GM12878 (cell line): Measurements from ENCODE around the gene AKR1A1. TPM values are rescaled to one million over a fixed set of nuclear protein-coding genes. Genes with fewer than 3 reads are reported as not detected.
A peak's percentile ranks its signal among the peaks of the same experiment; 100 is the strongest.

Source experiments
- BCL11A ChIP-seq: IDR thresholded peaks from 2 replicates; pipeline ENCODE4 v1.6.1; 2011; ENCODE audit warnings: low read depth, low read length
- CREB1 ChIP-seq: IDR thresholded peaks from 2 replicates; pipeline ENCODE4 v1.6.1; 2012; ENCODE audit warnings: low read depth, mild to moderate bottlenecking, inconsistent platforms
- EGR1 ChIP-seq, 2 experiments: IDR thresholded peaks; 1 replicate in 1 of 2; 2 replicates in 1 of 2; pipeline ENCODE4 v1.6.1; 2011 to 2012; ENCODE audit warnings: low read depth in 2 of 2, low read length in 2 of 2, borderline replicate concordance in 1 of 2, mild to moderate bottlenecking in 1 of 2, moderate library complexity in 1 of 2
- GATAD2B ChIP-seq: fragments of 450-650 bp; conservative IDR thresholded peaks from 2 replicates; pipeline ENCODE4 v1.6.1; 2017; ENCODE audit warnings: low read depth, mild to moderate bottlenecking, moderate library complexity
- IKZF2 ChIP-seq, 2 experiments: fragments of 450-650 bp; IDR thresholded peaks; 2 replicates each; pipeline ENCODE4 v1.6.1; 2017; ENCODE audit warnings: mild to moderate bottlenecking in 2 of 2, moderate library complexity in 2 of 2
- JUND ChIP-seq: IDR thresholded peaks from 2 replicates; pipeline ENCODE4 v1.6.1; 2012; ENCODE audit warnings: low read depth, mild to moderate bottlenecking, low read length, improper control_type of control experiment, moderate library complexity
- MXI1 ChIP-seq: fragments of 150-350 bp; IDR thresholded peaks from 2 replicates; pipeline ENCODE4 v1.6.1; 2011; ENCODE audit warnings: low read depth, mild to moderate bottlenecking, inconsistent platforms, low read length, improper control_type of control experiment
- MYB ChIP-seq: fragments of 150-350 bp; IDR thresholded peaks from 2 replicates; pipeline ENCODE4 v1.6.1; 2014; ENCODE audit warnings: mild to moderate bottlenecking, low read depth, low read length, borderline replicate concordance
- MYC ChIP-seq: IDR thresholded peaks from 2 replicates; pipeline ENCODE4 v1.6.1; 2011; ENCODE audit warnings: mild to moderate bottlenecking, low read length, moderate library complexity, inconsistent platforms; ENCODE audit not compliant: insufficient read depth, insufficient replicate concordance, insufficient read length, severe bottlenecking
- NR2F1 ChIP-seq: fragments of 450-650 bp; conservative IDR thresholded peaks from 2 replicates; pipeline ENCODE4 v1.6.1; 2017; ENCODE audit warnings: mild to moderate bottlenecking
- NRF1 ChIP-seq: conservative IDR thresholded peaks from 2 replicates; pipeline ENCODE4 v1.6.1; 2011; ENCODE audit warnings: mild to moderate bottlenecking, low read depth, low read length, improper control_type of control experiment
- PAX5 ChIP-seq: IDR thresholded peaks from 2 replicates; pipeline ENCODE4 v1.6.1; 2011; ENCODE audit warnings: low read depth, low read length, borderline replicate concordance
- POLR2A ChIP-seq: IDR thresholded peaks from 2 replicates; pipeline ENCODE4 v1.6.1; 2011; ENCODE audit warnings: low read depth, mild to moderate bottlenecking, low read length
- POLR2AphosphoS2 ChIP-seq: IDR thresholded peaks from 2 replicates; pipeline ENCODE4 v1.6.1; 2011; ENCODE audit warnings: low read depth, mild to moderate bottlenecking, low read length, improper control_type of control experiment, moderate library complexity
- POU2F2 ChIP-seq: IDR thresholded peaks from 3 replicates; pipeline ENCODE4 v1.6.1; 2011; ENCODE audit warnings: low read depth, mild to moderate bottlenecking, low read length, borderline replicate concordance
- RAD21 ChIP-seq: IDR thresholded peaks from 2 replicates; pipeline ENCODE4 v1.6.1; 2011; ENCODE audit warnings: mild to moderate bottlenecking, low read depth, low read length, moderate library complexity; ENCODE audit not compliant: insufficient read depth
- RCOR1 ChIP-seq: conservative IDR thresholded peaks from 2 replicates; pipeline ENCODE4 v1.6.1; 2012; ENCODE audit warnings: low read depth, low read length, improper control_type of control experiment
- SIN3A ChIP-seq: IDR thresholded peaks from 2 replicates; pipeline ENCODE4 v1.6.1; 2012; ENCODE audit warnings: low read depth, low read length, improper control_type of control experiment
- SMC3 ChIP-seq: IDR thresholded peaks from 2 replicates; pipeline ENCODE4 v1.6.1; 2011; ENCODE audit warnings: low read length, improper control_type of control experiment, borderline replicate concordance
- STAT1 ChIP-seq: fragments of 450-650 bp; conservative IDR thresholded peaks from 2 replicates; pipeline ENCODE4 v1.6.1; 2014; ENCODE audit warnings: antibody characterized with exemption, mild to moderate bottlenecking
- TCF12 ChIP-seq: IDR thresholded peaks from 2 replicates; pipeline ENCODE4 v1.6.1; 2011; ENCODE audit warnings: low read depth, mild to moderate bottlenecking, low read length
- YBX1 ChIP-seq: fragments of 450-650 bp; IDR thresholded peaks from 2 replicates; pipeline ENCODE4 v1.6.1; 2016; ENCODE audit warnings: antibody characterized with exemption
- polyA plus RNA-seq, 11 experiments: library from polyadenylated mRNA; depleted of rRNA in 4 of 11; unstranded in 6 of 11; stranded (reverse) in 5 of 11; fragments of >200 nt; fragmentation: Nextera tagmentation in 4 of 11; fragmentation: Illumina TruSeq in 1 of 11; extraction: Ambion mirVana in 4 of 11; extraction: Trizol in 1 of 11; gene quantifications; 1 replicate in 1 of 11; 2 replicates in 10 of 11; pipeline versions ENCODE4 v1.2.1 to v1.2.3, GENCODE V29; 2011 to 2016; ENCODE audit warnings: inconsistent platforms in 2 of 11, missing spikeins in 2 of 11, low read depth in 1 of 11
- total RNA-seq, 4 experiments: library from RNA; depleted of rRNA in 3 of 4; stranded (reverse); fragments of >200 nt in 3 of 4; fragmentation: Illumina TruSeq in 1 of 4; extraction: Trizol in 1 of 4; gene quantifications; 2 replicates each; pipeline versions ENCODE4 v1.2.1 to v1.2.3, GENCODE V29; 2013 to 2021
- TF ChIP-seq, protein P1 (sequence below): IDR thresholded peaks from 2 replicates; pipeline ENCODE4 v1.6.1; 2012; ENCODE audit warnings: low read length, inconsistent platforms
- TF ChIP-seq, protein P2 (sequence below): IDR thresholded peaks from 2 replicates; pipeline ENCODE4 v1.6.1; 2011; ENCODE audit warnings: borderline replicate concordance, low read depth, mild to moderate bottlenecking, moderate library complexity, mixed read lengths, low read length; ENCODE audit not compliant: insufficient read depth; ENCODE audit errors: extremely low read length
- TF ChIP-seq, protein P3 (sequence below): fragments of 450-650 bp; formaldehyde crosslinking; IDR thresholded peaks from 2 replicates; pipeline ENCODE4 v1.5.0; 2022; ENCODE audit warnings: mild to moderate bottlenecking, missing genetic modification characterization

AKR1A1 gene
- total and polyA plus RNA-seq, 10 of the 15 experiments (the other 5 are each of a cell fraction or from before 2014, with no cell fraction given) = 187 to 335 (median 241) TPM

DNA sequence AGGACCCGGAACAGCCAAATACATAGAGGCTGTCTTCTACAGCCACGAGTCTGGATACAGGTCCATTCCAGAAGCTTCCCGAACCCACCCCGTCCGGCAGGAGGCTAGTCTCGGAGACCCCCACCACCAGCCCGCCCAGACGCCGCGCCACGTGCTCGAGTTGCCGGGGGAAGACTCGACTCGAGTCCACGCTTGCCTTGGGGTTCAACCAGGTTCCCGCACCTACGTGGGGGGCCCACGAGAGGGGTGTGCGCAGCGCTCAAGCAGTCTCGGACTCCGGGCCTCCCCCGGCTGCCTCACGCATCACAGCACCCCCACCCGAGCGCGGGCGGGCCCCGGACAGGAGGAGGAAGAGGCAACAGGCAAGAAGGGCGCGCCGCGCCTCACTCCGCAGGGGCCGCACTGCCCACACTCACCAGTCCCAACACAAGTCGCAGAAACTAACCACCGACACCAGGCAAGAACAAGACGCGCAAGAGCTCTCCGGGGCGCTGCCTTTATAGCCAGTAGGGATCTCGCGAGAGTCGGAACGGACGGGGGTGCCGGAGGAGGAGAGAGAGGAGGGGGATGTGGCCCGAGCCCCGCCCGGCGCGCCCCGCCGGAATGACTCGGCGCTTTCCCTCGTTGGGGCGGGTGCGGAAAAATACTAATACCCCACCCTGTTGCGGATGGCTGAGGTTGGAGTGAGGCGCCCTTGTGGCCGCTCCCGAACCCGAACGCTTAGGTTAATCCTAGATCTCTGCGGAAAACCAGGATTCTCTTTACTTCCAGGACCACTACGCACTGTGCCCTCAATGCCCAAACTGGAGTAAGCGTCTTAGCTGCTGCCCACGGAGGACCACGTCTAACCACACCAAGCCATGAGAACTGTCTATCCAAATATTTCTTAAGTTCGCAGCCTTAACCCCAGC is 29.0 kb upstream of the AKR1A1 start, which contains the start of gene PRDX1 (continued):
- TF ChIP-seq MYC = no peak
- TF ChIP-seq EGR1 (IDR thresholded peaks at IDR 0.05; ENCODE audit: borderline replicate concordance in 1 of 2, low read depth in 2 of 2, low read length in 2 of 2) = peak; percentile 49 to 63
- TF ChIP-seq YBX1 = no peak
- TF ChIP-seq SIN3A = peak; percentile 93
- TF ChIP-seq NRF1 = no peak
- TF ChIP-seq MYB = no peak
- 0 out of 2 replicates have a peak, but pooled peaks have one; percentile 13 for TF ChIP-seq RAD21
- TF ChIP-seq TCF12 = peak; percentile 84; the same call in 1 of the 2 replicates
- TF ChIP-seq, protein P1, sequence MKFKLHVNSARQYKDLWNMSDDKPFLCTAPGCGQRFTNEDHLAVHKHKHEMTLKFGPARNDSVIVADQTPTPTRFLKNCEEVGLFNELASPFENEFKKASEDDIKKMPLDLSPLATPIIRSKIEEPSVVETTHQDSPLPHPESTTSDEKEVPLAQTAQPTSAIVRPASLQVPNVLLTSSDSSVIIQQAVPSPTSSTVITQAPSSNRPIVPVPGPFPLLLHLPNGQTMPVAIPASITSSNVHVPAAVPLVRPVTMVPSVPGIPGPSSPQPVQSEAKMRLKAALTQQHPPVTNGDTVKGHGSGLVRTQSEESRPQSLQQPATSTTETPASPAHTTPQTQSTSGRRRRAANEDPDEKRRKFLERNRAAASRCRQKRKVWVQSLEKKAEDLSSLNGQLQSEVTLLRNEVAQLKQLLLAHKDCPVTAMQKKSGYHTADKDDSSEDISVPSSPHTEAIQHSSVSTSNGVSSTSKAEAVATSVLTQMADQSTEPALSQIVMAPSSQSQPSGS = peak; percentile 89
- peak; percentile 67 for TF ChIP-seq CREB1
- TF ChIP-seq POLR2AphosphoS2 = peak; percentile 99
- peak; percentile 61; the same call in 1 of the 2 replicates for TF ChIP-seq GATAD2B
- TF ChIP-seq, protein P2, sequence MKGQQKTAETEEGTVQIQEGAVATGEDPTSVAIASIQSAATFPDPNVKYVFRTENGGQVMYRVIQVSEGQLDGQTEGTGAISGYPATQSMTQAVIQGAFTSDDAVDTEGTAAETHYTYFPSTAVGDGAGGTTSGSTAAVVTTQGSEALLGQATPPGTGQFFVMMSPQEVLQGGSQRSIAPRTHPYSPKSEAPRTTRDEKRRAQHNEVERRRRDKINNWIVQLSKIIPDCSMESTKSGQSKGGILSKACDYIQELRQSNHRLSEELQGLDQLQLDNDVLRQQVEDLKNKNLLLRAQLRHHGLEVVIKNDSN = no peak
- TF ChIP-seq RCOR1 = peak; percentile 100
- TF ChIP-seq, protein P3, sequence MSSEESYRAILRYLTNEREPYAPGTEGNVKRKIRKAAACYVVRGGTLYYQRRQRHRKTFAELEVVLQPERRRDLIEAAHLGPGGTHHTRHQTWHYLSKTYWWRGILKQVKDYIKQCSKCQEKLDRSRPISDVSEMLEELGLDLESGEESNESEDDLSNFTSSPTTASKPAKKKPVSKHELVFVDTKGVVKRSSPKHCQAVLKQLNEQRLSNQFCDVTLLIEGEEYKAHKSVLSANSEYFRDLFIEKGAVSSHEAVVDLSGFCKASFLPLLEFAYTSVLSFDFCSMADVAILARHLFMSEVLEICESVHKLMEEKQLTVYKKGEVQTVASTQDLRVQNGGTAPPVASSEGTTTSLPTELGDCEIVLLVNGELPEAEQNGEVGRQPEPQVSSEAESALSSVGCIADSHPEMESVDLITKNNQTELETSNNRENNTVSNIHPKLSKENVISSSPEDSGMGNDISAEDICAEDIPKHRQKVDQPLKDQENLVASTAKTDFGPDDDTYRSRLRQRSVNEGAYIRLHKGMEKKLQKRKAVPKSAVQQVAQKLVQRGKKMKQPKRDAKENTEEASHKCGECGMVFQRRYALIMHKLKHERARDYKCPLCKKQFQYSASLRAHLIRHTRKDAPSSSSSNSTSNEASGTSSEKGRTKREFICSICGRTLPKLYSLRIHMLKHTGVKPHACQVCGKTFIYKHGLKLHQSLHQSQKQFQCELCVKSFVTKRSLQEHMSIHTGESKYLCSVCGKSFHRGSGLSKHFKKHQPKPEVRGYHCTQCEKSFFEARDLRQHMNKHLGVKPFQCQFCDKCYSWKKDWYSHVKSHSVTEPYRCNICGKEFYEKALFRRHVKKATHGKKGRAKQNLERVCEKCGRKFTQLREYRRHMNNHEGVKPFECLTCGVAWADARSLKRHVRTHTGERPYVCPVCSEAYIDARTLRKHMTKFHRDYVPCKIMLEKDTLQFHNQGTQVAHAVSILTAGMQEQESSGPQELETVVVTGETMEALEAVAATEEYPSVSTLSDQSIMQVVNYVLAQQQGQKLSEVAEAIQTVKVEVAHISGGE (CRISPR knock-in tag) = peak; percentile 22; the same call in 1 of the 2 replicates
- TF ChIP-seq PAX5 = peak; percentile 60; the same call in 1 of the 2 replicates
- peak; percentile 98 for TF ChIP-seq POU2F2
- 0 out of 2 replicates have a peak, but pooled peaks have one; percentile 3 for TF ChIP-seq JUND
- TF ChIP-seq POLR2A = peak; percentile 100
- TF ChIP-seq MXI1 = peak; percentile 79
- peak; percentile 50 for TF ChIP-seq NR2F1
- TF ChIP-seq BCL11A = peak; percentile 41
- peak; percentile 64 to 66; a peak in 3 of 4 replicates for TF ChIP-seq IKZF2 (IDR thresholded peaks at IDR 0.05)
- TF ChIP-seq STAT1 = peak; percentile 89
- no peak for TF ChIP-seq SMC3
